GM12878 (cell line): ENCODE measurements around the gene MARVELD3. TPM values are rescaled to one million over a fixed set of nuclear protein-coding genes. Genes with fewer than 3 reads are reported as not detected.
A peak's percentile ranks its signal among the peaks of the same experiment; 100 is the strongest.

Experiments used
- ATAC-seq: fragments of 200-7000 bp; cut with Tn5 transposase; 3 replicates; pipeline ENCODE4 v1.9.1; 2020; ENCODE audit warnings: mild to moderate bottlenecking, moderate library complexity
- BruUV-seq: library from RNA; stranded (reverse); fragments of 400-500 nt; replicated peaks from 2 replicates; lab custom pipeline; 2021; lab: Mats Ljungman, UMichigan
- CTCF ChIA-PET: fragments of 300-600 bp; sonication (Branson Sonifier 250); formaldehyde crosslinking; extraction: SDS; loops from one replicate; lab custom pipeline; 2021; ENCODE audit warnings: inconsistent platforms; lab: Yijun Ruan, JAX
- POLR2A ChIA-PET: fragments of 350-600 bp; formaldehyde crosslinking; extraction: SDS; loops from one replicate; lab custom pipeline; 2021; ENCODE audit warnings: inconsistent platforms; lab: Charles Lee
- RAD21 ChIA-PET: fragments of 300-600 bp; sonication (Branson Sonifier 250); formaldehyde crosslinking; loops from one replicate; lab custom pipeline; 2023; ENCODE audit warnings: antibody characterized with exemption; ENCODE audit not compliant: unreplicated experiment; lab: Charles Lee
- SMC1A ChIA-PET: fragments of 300-600 bp; sonication (Branson Sonifier 250); formaldehyde crosslinking; loops from one replicate; lab custom pipeline; 2023; ENCODE audit not compliant: unreplicated experiment, uncharacterized antibody; lab: Charles Lee
- DNase-seq: peaks from one replicate; pipeline ENCODE4 v3.0.0-alpha.2; 2011; ENCODE audit warnings: low read depth, low spot score
- FAIRE-seq: peaks from 3 replicates; lab custom pipeline; 2011; peaks lifted over from hg19 to GRCh38; lab: Jason Lieb, UNC
- H2AFZ ChIP-seq: 2 replicates; pipeline ENCODE4 v1.6.0; 2011; ENCODE audit warnings: low read depth, low read length, control low read depth; ENCODE audit not compliant: control insufficient read depth
- H3K27ac ChIP-seq: 2 replicates; pipeline ENCODE4 v1.5.1; 2011; ENCODE audit warnings: control low read depth; ENCODE audit not compliant: control insufficient read depth, insufficient read depth
- H3K27me3 ChIP-seq, 2 experiments: replicated peaks in 1 of 2; 2 replicates each; pipeline versions ENCODE4 v1.6.0 to v1.6.1; 2011; ENCODE audit warnings: low read length in 1 of 2; ENCODE audit not compliant: control insufficient read depth in 2 of 2, insufficient read depth in 2 of 2
- H3K36me3 ChIP-seq, 2 experiments: 2 replicates each; pipeline ENCODE4 v1.5.1; 2011; ENCODE audit warnings: low read length in 1 of 2; ENCODE audit not compliant: control insufficient read depth in 2 of 2, insufficient read depth in 2 of 2
- H3K4me1 ChIP-seq: 2 replicates; pipeline ENCODE4 v1.6.1; 2011; ENCODE audit warnings: mild to moderate bottlenecking, low read length, moderate library complexity, mixed read lengths; ENCODE audit not compliant: control insufficient read depth, insufficient read depth
- H3K4me2 ChIP-seq: 2 replicates; pipeline ENCODE4 v1.6.0; 2011; ENCODE audit warnings: control low read depth; ENCODE audit not compliant: control insufficient read depth, insufficient read depth
- H3K4me3 ChIP-seq: fragments of 200-600 bp; sonication (generic); 2 replicates; pipeline ENCODE4 v1.5.1; 2016
- H3K79me2 ChIP-seq: 2 replicates; pipeline ENCODE4 v1.6.0; 2011; ENCODE audit warnings: low read length; ENCODE audit not compliant: control insufficient read depth, insufficient read depth
- H3K9ac ChIP-seq: 2 replicates; pipeline ENCODE4 v1.8.0; 2011; ENCODE audit warnings: low read length, control low read depth, mixed read lengths; ENCODE audit not compliant: control insufficient read depth, insufficient read depth
- H3K9me3 ChIP-seq: replicated peaks from 3 replicates; pipeline ENCODE4 v1.5.1; 2011; ENCODE audit warnings: mild to moderate bottlenecking, low read length; ENCODE audit not compliant: control insufficient read depth, insufficient read depth
- H4K20me1 ChIP-seq: 2 replicates; pipeline ENCODE4 v1.6.0; 2011; ENCODE audit not compliant: control insufficient read depth, insufficient read depth
- EGR1 ChIP-seq, 2 experiments: IDR thresholded peaks; 1 replicate in 1 of 2; 2 replicates in 1 of 2; pipeline ENCODE4 v1.6.1; 2011 to 2012; ENCODE audit warnings: low read depth in 2 of 2, low read length in 2 of 2, borderline replicate concordance in 1 of 2, mild to moderate bottlenecking in 1 of 2, moderate library complexity in 1 of 2
- PAX8 ChIP-seq: fragments of 450-650 bp; IDR thresholded peaks from 2 replicates; pipeline ENCODE4 v1.6.1; 2017; ENCODE audit warnings: mild to moderate bottlenecking, moderate library complexity
- SPI1 ChIP-seq: IDR thresholded peaks from 2 replicates; pipeline ENCODE4 v1.6.1; 2011; ENCODE audit warnings: low read depth, mild to moderate bottlenecking, low read length, moderate library complexity, borderline replicate concordance; ENCODE audit not compliant: insufficient read depth
- TARDBP ChIP-seq: IDR thresholded peaks from 2 replicates; pipeline ENCODE4 v1.6.1; 2016; ENCODE audit warnings: borderline replicate concordance
- WGBS: methylation state at CpG from one replicate; pipeline ENCODE4 v1.1.6; 2016; ENCODE audit warnings: low lambda C conversion rate; ENCODE audit not compliant: insufficient replicate concordance, insufficient coverage; ENCODE audit errors: missing lambda C conversion rate; 5-methylcytosine and 5-hydroxymethylcytosine counted together
- in situ Hi-C: fragments of 300-500 bp; cut with MboI; formaldehyde crosslinking; loops from 9 replicates; pipeline ENCODE4 v1.14.3; 2018; ENCODE audit warnings: mixed read lengths
- intact Hi-C: fragments of 100-400 bp; cut with micrococcal nuclease; formaldehyde crosslinking; loops from one replicate; pipeline ENCODE4 v1.14.2; 2022; ENCODE audit not compliant: unreplicated experiment
- polyA plus RNA-seq, 11 experiments: library from polyadenylated mRNA; depleted of rRNA in 4 of 11; unstranded in 6 of 11; stranded (reverse) in 5 of 11; fragments of >200 nt; fragmentation: Nextera tagmentation in 4 of 11; fragmentation: Illumina TruSeq in 1 of 11; extraction: Ambion mirVana in 4 of 11; extraction: Trizol in 1 of 11; gene quantifications; 1 replicate in 1 of 11; 2 replicates in 10 of 11; pipeline versions ENCODE4 v1.2.1 to v1.2.3, GENCODE V29; 2011 to 2016; ENCODE audit warnings: inconsistent platforms in 2 of 11, missing spikeins in 2 of 11, low read depth in 1 of 11
- total RNA-seq, 4 experiments: library from RNA; depleted of rRNA in 3 of 4; stranded (reverse); fragments of >200 nt in 3 of 4; fragmentation: Illumina TruSeq in 1 of 4; extraction: Trizol in 1 of 4; gene quantifications; 2 replicates each; pipeline versions ENCODE4 v1.2.1 to v1.2.3, GENCODE V29; 2013 to 2021

MARVELD3 gene
- total and polyA plus RNA-seq, 10 of the 15 experiments (the other 5 are each of a cell fraction or from before 2014, with no cell fraction given), result 0.03 to 0.18 (median 0.09) TPM; not detected in 4

DNA sequence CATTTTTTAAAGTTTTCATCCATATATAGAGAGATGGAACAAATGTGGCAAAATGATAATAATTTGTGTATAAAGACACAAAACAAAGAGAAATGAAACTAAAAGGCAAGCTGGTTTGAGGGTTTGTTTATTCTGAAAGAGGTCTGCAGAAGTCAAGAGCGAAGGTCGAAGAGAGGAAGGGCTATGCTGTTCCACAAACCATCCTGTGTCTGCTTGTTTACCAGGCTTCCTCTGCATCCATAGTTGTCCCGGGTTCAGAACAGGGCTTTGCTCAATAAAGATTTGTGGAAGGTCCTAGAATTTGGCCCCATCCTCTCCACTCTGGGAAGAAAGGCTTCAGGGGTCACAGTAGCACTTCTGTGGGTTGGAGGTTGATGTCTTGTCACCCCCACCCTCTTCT lies 2.4 kb upstream of the MARVELD3 start:
- intact Hi-C loops (no loop called here), in situ Hi-C loops (no loop called here)
- H3K36me3 ChIP-seq, result no peaks in the 10 kb centered on the region
- H3K27me3 ChIP-seq, result no peaks in the 10 kb centered on the region; a peak in 1 of 4 replicates
- FAIRE-seq (peak; percentile 97), ATAC-seq (peak; percentile 69), DNase-seq (no peak)
- BruUV-seq, result no TSS peak
- H3K79me2 ChIP-seq, result no peaks in the 10 kb centered on the region
- POLR2A ChIA-PET, result interaction anchor here (0.6 kb wide), 1 partner anchor 335 kb away, joined by 3 read pairs; no protein-coding TSS in a partner anchor
- H3K27ac ChIP-seq, result peak overlapping the region; percentile 18; the same call in 1 of the 2 replicates
- CTCF ChIA-PET, result interaction anchor here (1.4 to 5.6 kb wide), 2 partner anchors 13 to 45 kb away, joined by 3 to 27 read pairs; no protein-coding TSS in a partner anchor
- H3K4me2 ChIP-seq, result peak overlapping the region; percentile 66
- RAD21 ChIA-PET, result interaction anchor here (1.1 to 1.5 kb wide), 2 partner anchors 12 to 338 kb away, joined by 3 to 4 read pairs; no protein-coding TSS in a partner anchor
- peaks cover 5% of the 10 kb centered on the region; the same call in 1 of the 2 replicates for H3K4me1 ChIP-seq
- TF ChIP-seq PAX8 (no peak), SPI1 (peak; percentile 20; the same call in 1 of the 2 replicates)
- SMC1A ChIA-PET, result interaction anchor here (0.6 to 2.6 kb wide), 3 partner anchors 13 to 104 kb away, joined by 3 to 13 read pairs (median 3); no protein-coding TSS in a partner anchor
- peak overlapping the region; percentile 83 for H2AFZ ChIP-seq
- H3K9me3 ChIP-seq, result no peaks in the 10 kb centered on the region
- peak overlapping the region; percentile 44; the same call in 1 of the 2 replicates for H3K9ac ChIP-seq
- WGBS, result 0% methylated on average over 3 of the region's 3 CpGs
- no peak overlapping the region for H3K4me3 ChIP-seq
- no peaks in the 10 kb centered on the region for H4K20me1 ChIP-seq

- no peak overlapping the region for H2AFZ ChIP-seq
- ChIA-PET CTCF (no interaction called here), SMC1A (interaction anchor here (0.6 kb wide), 1 partner anchor 318 kb away, joined by 3 read pairs; no protein-coding TSS in a partner anchor)
Measured at GRCh38 chr16:71625113-71625850, 702 bp upstream of the MARVELD3 start.

More at GRCh38 chr16:71625113-71625850, 702 bp upstream of the MARVELD3 start:
- intact Hi-C loops (no loop called here), in situ Hi-C loops (no loop called here)
- Histone ChIP-seq H3K27ac (no peak overlapping the region), H4K20me1 (no peaks in the 10 kb centered on the region), H3K4me3 (no peak overlapping the region), H3K4me1 (peaks cover 5% of the 10 kb centered on the region; the same call in 1 of the 2 replicates), H3K9me3 (no peaks in the 10 kb centered on the region), H3K27me3 (no peaks in the 10 kb centered on the region; a peak in 1 of 4 replicates), H3K9ac (no peak overlapping the region), H3K4me2 (no peak overlapping the region; the same call in 1 of the 2 replicates), H3K79me2 (no peaks in the 10 kb centered on the region), H3K36me3 (no peaks in the 10 kb centered on the region)
- ChIA-PET RAD21 (interaction anchor here (1.0 kb wide), 1 partner anchor 14 kb away, joined by 3 read pairs; no protein-coding TSS in a partner anchor), POLR2A (no interaction called here)
- WGBS, result 75% methylated on average over 4 of the region's 7 CpGs
- FAIRE-seq (no peak), ATAC-seq (no peak), DNase-seq (no peak)
- no TSS peak for BruUV-seq
- TF ChIP-seq EGR1 (IDR thresholded peaks at IDR 0.05; ENCODE audit: borderline replicate concordance in 1 of 2, low read depth in 2 of 2, low read length in 2 of 2) (peak in 1 of 2 experiments; percentile 7; a peak in 1 of 3 replicates), TARDBP (no peak)
